IMR-90 (cell line): ENCODE data around the gene HMGB3. TPM values are rescaled to one million over a fixed set of nuclear protein-coding genes. Genes with fewer than 3 reads are reported as not detected.

Experiments used
- ATAC-seq: fragments of 200-7000 bp; cut with Tn5 transposase; 2 replicates; pipeline ENCODE4 v1.9.1; 2020; ENCODE audit warnings: low read depth, mild to moderate bottlenecking, moderate library complexity
- BruUV-seq: library from RNA; stranded (reverse); fragments of 400-500 nt; replicated peaks from 2 replicates; lab custom pipeline; 2021; lab: Mats Ljungman, UMichigan
- CTCF ChIA-PET: fragments of 300-600 bp; formaldehyde crosslinking; extraction: SDS; loops from one replicate; lab custom pipeline; 2021; ENCODE audit warnings: antibody characterized with exemption; lab: Yijun Ruan, JAX
- POLR2A ChIA-PET: fragments of 300-600 bp; sonication (Branson Sonifier 250); formaldehyde crosslinking; loops from one replicate; lab custom pipeline; 2022; ENCODE audit warnings: antibody characterized with exemption; ENCODE audit not compliant: unreplicated experiment; lab: Charles Lee
- DNase-seq: peaks from one replicate; pipeline ENCODE4 v3.0.0; 2013
- H2AFZ ChIP-seq: replicated peaks from 2 replicates; pipeline ENCODE3; 2013; ENCODE audit warnings: low read length, mild to moderate bottlenecking; ENCODE audit not compliant: poor library complexity
- H2AK5ac ChIP-seq: 2 replicates; pipeline ENCODE4 v1.6.1; 2013; ENCODE audit warnings: low read depth, low read length, inconsistent platforms
- H2AK9ac ChIP-seq: replicated peaks from 2 replicates; pipeline ENCODE3; 2013; ENCODE audit warnings: mild to moderate bottlenecking, low read depth, low read length, moderate library complexity; ENCODE audit not compliant: poor library complexity
- H2BK120ac ChIP-seq: 2 replicates; pipeline ENCODE4 v1.6.1; 2013; ENCODE audit warnings: low read depth, low read length, inconsistent platforms
- H2BK15ac ChIP-seq: 3 replicates; pipeline ENCODE4 v1.6.1; 2013; ENCODE audit warnings: low read depth, low read length, inconsistent platforms
- H2BK20ac ChIP-seq: 2 replicates; pipeline ENCODE4 v1.6.1; 2013; ENCODE audit warnings: low read depth, mild to moderate bottlenecking, inconsistent platforms, low read length, moderate library complexity
- H2BK5ac ChIP-seq: 2 replicates; pipeline ENCODE4 v1.6.1; 2013; ENCODE audit warnings: mild to moderate bottlenecking, low read depth, low read length, inconsistent platforms; ENCODE audit not compliant: poor library complexity, severe bottlenecking
- H3K14ac ChIP-seq: replicated peaks from 2 replicates; pipeline ENCODE4 v1.6.1; 2013; ENCODE audit warnings: low read depth, low read length, inconsistent platforms
- H3K18ac ChIP-seq: 2 replicates; pipeline ENCODE4 v1.6.1; 2013; ENCODE audit warnings: low read depth, low read length, control low read depth
- H3K23ac ChIP-seq: 2 replicates; pipeline ENCODE4 v1.6.1; 2013; ENCODE audit warnings: low read depth, low read length, inconsistent platforms
- H3K27ac ChIP-seq: 2 replicates; pipeline ENCODE4 v1.5.1; 2013; ENCODE audit warnings: mild to moderate bottlenecking, control low read depth, low read length; ENCODE audit not compliant: insufficient read depth
- H3K27me3 ChIP-seq: 2 replicates; pipeline ENCODE4 v1.6.1; 2013; ENCODE audit warnings: low read length; ENCODE audit not compliant: control insufficient read depth, insufficient read depth
- H3K36me3 ChIP-seq: 2 replicates; pipeline ENCODE4 v1.6.1; 2013; ENCODE audit warnings: low read length, mixed read lengths; ENCODE audit not compliant: control insufficient read depth, insufficient read depth
- H3K4ac ChIP-seq: 2 replicates; pipeline ENCODE4 v1.6.1; 2013; ENCODE audit warnings: low read depth, low read length, inconsistent platforms
- H3K4me1 ChIP-seq: 2 replicates; pipeline ENCODE4 v1.6.1; 2013; ENCODE audit warnings: low read length, mixed read lengths; ENCODE audit not compliant: control insufficient read depth, insufficient read depth
- H3K4me2 ChIP-seq: 2 replicates; pipeline ENCODE4 v1.6.1; 2013; ENCODE audit warnings: low read depth, mild to moderate bottlenecking, control low read depth, low read length, moderate library complexity
- H3K4me3 ChIP-seq: 2 replicates; pipeline ENCODE4 v1.5.1; 2013; ENCODE audit warnings: low read depth, mild to moderate bottlenecking, control low read depth, low read length, moderate library complexity; ENCODE audit not compliant: insufficient read depth
- H3K56ac ChIP-seq: 2 replicates; pipeline ENCODE4 v1.6.1; 2013; ENCODE audit warnings: low read length, inconsistent platforms; ENCODE audit not compliant: insufficient read depth; ENCODE audit errors: extremely low read depth
- H3K79me1 ChIP-seq, 2 experiments: 2 replicates each; pipeline ENCODE4 v1.6.1; 2013; ENCODE audit warnings: low read length in 2 of 2, inconsistent platforms in 1 of 2, low read depth in 1 of 2
- H3K9ac ChIP-seq: 2 replicates; pipeline ENCODE4 v1.6.1; 2013; ENCODE audit warnings: low read depth, low read length, control low read depth
- H3K9me1 ChIP-seq: 2 replicates; pipeline ENCODE4 v1.6.1; 2013; ENCODE audit warnings: low read length, inconsistent platforms; ENCODE audit not compliant: insufficient read depth
- H3K9me3 ChIP-seq: 2 replicates; pipeline ENCODE4 v1.6.1; 2013; ENCODE audit warnings: low read length; ENCODE audit not compliant: control insufficient read depth, insufficient read depth
- H4K20me1 ChIP-seq: 2 replicates; pipeline ENCODE4 v1.6.1; 2013; ENCODE audit warnings: low read length, inconsistent platforms; ENCODE audit not compliant: insufficient read depth
- H4K5ac ChIP-seq: 2 replicates; pipeline ENCODE4 v1.6.1; 2013; ENCODE audit warnings: mild to moderate bottlenecking, low read depth, low read length, control low read depth
- H4K8ac ChIP-seq, 2 experiments: 2 replicates each; pipeline ENCODE4 v1.6.1; 2013; ENCODE audit warnings: low read depth in 2 of 2, low read length in 2 of 2, control low read depth in 1 of 2, inconsistent platforms in 1 of 2
- H4K91ac ChIP-seq: 2 replicates; pipeline ENCODE4 v1.6.1; 2013; ENCODE audit warnings: low read depth, low read length, inconsistent platforms; ENCODE audit not compliant: insufficient read depth
- CEBPB ChIP-seq: IDR thresholded peaks from 2 replicates; pipeline ENCODE4 v1.6.1; 2012; ENCODE audit warnings: low read depth, low read length, improper control_type of control experiment
- CTCF ChIP-seq: conservative IDR thresholded peaks from 2 replicates; pipeline ENCODE4 v1.5.1; 2012; ENCODE audit warnings: mild to moderate bottlenecking, low read depth, low read length, improper control_type of control experiment
- ELK1 ChIP-seq: fragments of 150-350 bp; IDR thresholded peaks from 2 replicates; pipeline ENCODE4 v1.6.1; 2016; ENCODE audit warnings: low read depth, mild to moderate bottlenecking, low read length, moderate library complexity, borderline replicate concordance
- RAD21 ChIP-seq: IDR thresholded peaks from 2 replicates; pipeline ENCODE4 v1.6.1; 2012; ENCODE audit warnings: low read length, improper control_type of control experiment
- RCOR1 ChIP-seq: IDR thresholded peaks from 2 replicates; pipeline ENCODE4 v1.6.1; 2012; ENCODE audit warnings: mild to moderate bottlenecking, low read length, improper control_type of control experiment; ENCODE audit not compliant: insufficient replicate concordance
- RFX5 ChIP-seq: IDR thresholded peaks from 2 replicates; pipeline ENCODE4 v1.8.0; 2012; ENCODE audit warnings: low read depth, mild to moderate bottlenecking, low read length, moderate library complexity
- WGBS, 2 experiments: methylation state at CpG; one replicate each; pipeline versions ENCODE4 v1.1.5 to v1.1.7; 2013; ENCODE audit warnings: missing lambda C conversion rate in 2 of 2; ENCODE audit not compliant: insufficient read length in 1 of 2; ENCODE audit errors: extremely low coverage in 2 of 2; 5-methylcytosine and 5-hydroxymethylcytosine counted together
- dilution Hi-C: fragments of 300-500 bp; cut with HindIII; formaldehyde crosslinking; loops from one replicate; pipeline ENCODE4 v1.14.3; 2018; ENCODE audit warnings: low sequenced_read_pairs; ENCODE audit not compliant: unreplicated experiment
- in situ Hi-C: fragments of 300-500 bp; cut with MboI; formaldehyde crosslinking; loops from 3 replicates; pipeline ENCODE4 v1.14.3; 2019; ENCODE audit warnings: low sequenced_read_pairs, inconsistent platforms, mixed read lengths
- intact Hi-C: fragments of 100-400 bp; cut with micrococcal nuclease; formaldehyde crosslinking; loops from 2 replicates; pipeline ENCODE4 v1.10.0; 2022
- polyA plus RNA-seq, 3 experiments: library from polyadenylated mRNA; depleted of rRNA; stranded (reverse); fragments of >200 nt; gene quantifications; 2 replicates each; pipeline ENCODE4 v1.2.3, GENCODE V29; 2012; ENCODE audit warnings: low replicate concordance in 1 of 3
- total RNA-seq: library from RNA; depleted of rRNA; stranded (reverse); fragments of >200 nt; gene quantifications from 2 replicates; pipeline ENCODE4 v1.2.3, GENCODE V29; 2012

Gene HMGB3
- total and polyA plus RNA-seq, 2 of the 4 experiments (the other 2 are of a cell fraction), result 14.7 to 21.3 TPM

DNA sequence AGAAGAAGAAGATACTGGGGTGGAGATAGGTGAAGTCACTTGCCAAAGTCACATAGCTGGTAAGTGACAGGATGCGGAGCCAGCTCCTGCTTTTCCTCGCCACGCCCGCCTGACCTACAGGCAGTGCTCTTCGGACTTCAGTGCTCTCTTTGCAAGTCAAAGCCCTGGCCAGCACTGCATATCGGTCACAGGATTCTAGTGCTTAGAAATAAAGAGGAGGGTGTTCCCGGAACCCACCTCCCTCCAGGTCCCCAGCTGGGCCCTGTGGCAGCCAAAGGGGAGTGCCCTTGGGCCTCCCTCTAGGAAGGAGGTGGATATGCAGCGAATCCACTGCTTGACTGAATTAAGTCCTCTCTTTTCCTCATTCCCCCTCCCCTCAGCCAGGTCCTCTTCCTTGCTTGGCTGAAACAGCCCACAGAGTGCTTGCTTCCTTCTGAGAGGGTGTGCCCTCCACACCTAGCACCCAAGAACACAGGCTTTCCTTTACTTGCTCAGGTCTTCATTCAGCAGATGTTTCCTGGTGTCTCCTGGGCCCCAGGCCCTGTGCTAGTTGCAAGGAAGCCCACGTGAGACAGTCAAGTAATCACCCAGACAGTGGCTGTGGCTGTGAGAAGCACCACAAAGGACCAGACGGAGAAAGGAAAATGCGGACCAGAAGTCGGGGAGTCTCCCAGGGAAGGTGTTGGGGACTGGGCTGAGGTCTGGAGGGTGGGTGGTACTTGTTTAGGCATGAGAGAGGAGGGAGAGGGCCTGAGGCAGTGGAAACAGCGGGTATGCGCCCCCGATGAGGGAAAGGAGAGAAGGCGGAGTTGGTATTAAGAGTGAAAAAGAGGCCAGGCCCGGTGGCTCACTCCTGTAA lies 14.0 kb upstream of the HMGB3 start:
- ATAC-seq (no peak), DNase-seq (no peak)
- Histone ChIP-seq H2AK5ac (no peak overlapping the region), H3K27me3 (peaks cover 6% of the 10 kb centered on the region; the same call in 1 of the 2 replicates), H3K9me3 (peaks cover 5% of the 10 kb centered on the region), H2BK120ac (no peak overlapping the region), H4K91ac (no peak overlapping the region), H3K9ac (no peak overlapping the region), H3K36me3 (no peaks in the 10 kb centered on the region), H2AFZ (no peak overlapping the region), H3K9me1 (no peaks in the 10 kb centered on the region), H2BK15ac (no peak overlapping the region), H3K23ac (no peak overlapping the region), H3K79me1 (no peaks in the 10 kb centered on the region), H2AK9ac (no peak overlapping the region), H3K4ac (no peak overlapping the region), H4K5ac (no peak overlapping the region), H2BK5ac (no peak overlapping the region), H3K18ac (no peak overlapping the region), H3K4me1 (no peaks in the 10 kb centered on the region), H4K8ac (no peak overlapping the region), H2BK20ac (no peak overlapping the region), H3K27ac (no peak overlapping the region), H4K20me1 (no peaks in the 10 kb centered on the region), H3K4me3 (no peak overlapping the region), H3K56ac (no peak overlapping the region), H3K14ac (no peak overlapping the region), H3K4me2 (no peak overlapping the region)
- in situ Hi-C loops (no loop called here), intact Hi-C loops (no loop called here), dilution Hi-C loops (no loop called here)
- TF ChIP-seq ELK1 (no peak), CEBPB (no peak), RCOR1 (no peak), CTCF (no peak), RFX5 (no peak), RAD21 (no peak)
- ChIA-PET POLR2A (no interaction called here), CTCF (no interaction called here)
- WGBS, 2 experiments, result 66% methylated on average over 7 of the region's 17 CpGs; no CpG with 5 or more reads in 1 of the 2 experiments
- no TSS peak for BruUV-seq
